Measurements from ENCODE around the gene ZNF358.

The ZNF358 gene

DNA sequence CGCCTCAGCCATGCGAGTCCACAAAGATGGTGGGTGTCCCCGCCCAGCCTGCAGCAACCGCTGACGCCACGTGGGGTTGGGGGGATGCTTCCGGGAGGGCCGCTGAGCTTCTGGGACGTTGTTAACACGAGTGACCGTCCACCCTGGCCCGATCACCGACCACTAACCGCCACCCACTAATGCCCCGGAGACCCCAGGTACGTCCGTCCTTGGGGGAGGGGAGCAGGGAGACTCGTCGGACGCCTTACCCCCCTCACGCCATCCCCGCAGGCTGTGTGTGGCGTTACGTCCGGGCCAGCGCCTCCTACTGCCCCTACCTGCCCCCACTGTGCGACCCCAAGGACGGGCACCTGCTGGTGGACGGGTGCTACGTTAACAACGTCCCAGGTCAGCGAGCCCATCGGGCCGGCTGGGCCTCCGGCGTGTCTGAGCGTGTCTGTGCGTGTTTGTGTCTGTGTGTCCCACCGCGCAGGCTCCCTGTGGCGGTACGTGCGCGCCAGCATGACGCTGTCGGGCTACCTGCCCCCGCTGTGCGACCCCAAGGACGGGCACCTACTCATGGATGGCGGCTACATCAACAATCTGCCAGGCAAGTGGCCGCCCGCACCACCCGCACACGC is 40.9 kb downstream of the ZNF358 start:
- no peak overlapping the region for H3K4me3 ChIP-seq (ENCODE audit: low read depth, low read length)
- TF ChIP-seq, protein P1, sequence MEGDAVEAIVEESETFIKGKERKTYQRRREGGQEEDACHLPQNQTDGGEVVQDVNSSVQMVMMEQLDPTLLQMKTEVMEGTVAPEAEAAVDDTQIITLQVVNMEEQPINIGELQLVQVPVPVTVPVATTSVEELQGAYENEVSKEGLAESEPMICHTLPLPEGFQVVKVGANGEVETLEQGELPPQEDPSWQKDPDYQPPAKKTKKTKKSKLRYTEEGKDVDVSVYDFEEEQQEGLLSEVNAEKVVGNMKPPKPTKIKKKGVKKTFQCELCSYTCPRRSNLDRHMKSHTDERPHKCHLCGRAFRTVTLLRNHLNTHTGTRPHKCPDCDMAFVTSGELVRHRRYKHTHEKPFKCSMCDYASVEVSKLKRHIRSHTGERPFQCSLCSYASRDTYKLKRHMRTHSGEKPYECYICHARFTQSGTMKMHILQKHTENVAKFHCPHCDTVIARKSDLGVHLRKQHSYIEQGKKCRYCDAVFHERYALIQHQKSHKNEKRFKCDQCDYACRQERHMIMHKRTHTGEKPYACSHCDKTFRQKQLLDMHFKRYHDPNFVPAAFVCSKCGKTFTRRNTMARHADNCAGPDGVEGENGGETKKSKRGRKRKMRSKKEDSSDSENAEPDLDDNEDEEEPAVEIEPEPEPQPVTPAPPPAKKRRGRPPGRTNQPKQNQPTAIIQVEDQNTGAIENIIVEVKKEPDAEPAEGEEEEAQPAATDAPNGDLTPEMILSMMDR (IDR thresholded peaks at IDR 0.05; ENCODE audit: insufficient read depth, low read depth, low read length, missing control alignments): no peak
- DNase-seq (ENCODE audit: low read depth): no peak

DNA sequence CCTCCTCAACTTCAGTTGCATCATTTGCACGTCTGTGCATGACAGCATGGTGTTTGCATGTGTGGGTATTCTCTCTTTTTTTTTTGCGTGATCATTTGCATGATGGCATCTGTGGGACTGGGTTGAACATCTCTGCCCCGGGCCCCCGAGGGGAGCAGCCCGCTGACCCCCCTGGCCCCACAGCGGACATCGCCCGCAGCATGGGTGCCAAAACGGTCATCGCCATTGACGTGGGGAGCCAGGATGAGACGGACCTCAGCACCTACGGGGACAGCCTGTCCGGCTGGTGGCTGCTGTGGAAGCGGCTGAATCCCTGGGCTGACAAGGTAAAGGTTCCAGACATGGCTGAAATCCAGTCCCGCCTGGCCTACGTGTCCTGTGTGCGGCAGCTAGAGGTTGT is 42.8 kb downstream of the ZNF358 start:
- no peak overlapping the region for H3K4me3 ChIP-seq (ENCODE audit: low read depth, low read length)
- no peak for DNase-seq (ENCODE audit: low read depth)
- TF ChIP-seq, protein P1 (IDR thresholded peaks at IDR 0.05; ENCODE audit: insufficient read depth, low read depth, low read length, missing control alignments): no peak

DNA sequence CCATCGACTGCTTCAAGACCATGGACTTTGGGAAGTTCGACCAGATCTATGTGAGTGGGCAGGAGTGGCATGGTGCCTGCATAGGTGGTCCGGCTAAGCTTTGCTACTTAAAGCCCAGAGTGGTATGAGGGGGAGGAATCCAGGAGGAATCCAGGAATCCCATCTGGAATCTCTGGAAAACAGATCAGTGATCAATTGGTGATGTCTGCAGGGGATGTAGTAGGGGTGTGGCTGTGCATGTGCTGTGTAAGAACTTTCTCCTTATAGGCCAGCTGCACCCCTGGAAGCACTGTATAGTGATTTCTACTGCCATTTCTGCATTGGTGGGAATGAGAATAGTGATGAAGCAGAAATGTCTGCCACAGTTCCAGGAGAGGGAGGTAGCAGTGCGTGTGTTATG is 43.2 kb downstream of the ZNF358 start:
- TF ChIP-seq, protein P1 (IDR thresholded peaks at IDR 0.05; ENCODE audit: insufficient read depth, low read depth, low read length, missing control alignments): no peak
- DNase-seq (ENCODE audit: low read depth): no peak

DNA sequence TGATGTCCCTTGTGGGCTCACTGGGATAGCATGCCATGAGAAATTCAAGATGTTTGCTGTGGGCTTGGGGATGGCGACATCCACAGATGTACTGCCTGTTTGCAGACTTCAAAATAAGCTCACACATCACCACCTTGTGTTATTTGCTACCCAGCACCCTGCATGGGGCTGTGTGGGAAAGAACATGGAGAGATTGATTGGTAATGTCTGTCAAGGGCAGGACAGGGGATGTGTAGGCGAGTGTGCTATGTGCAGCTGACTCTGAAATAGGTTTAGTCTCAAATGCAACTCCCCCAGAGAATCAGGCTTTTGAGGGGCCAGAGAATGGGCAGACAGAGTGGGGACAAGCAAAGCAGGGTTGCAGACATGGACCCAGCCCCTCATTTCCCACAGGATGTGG is 44.4 kb downstream of the ZNF358 start:
- no peak overlapping the region for H3K4me3 ChIP-seq (ENCODE audit: low read depth, low read length)
- DNase-seq (ENCODE audit: low read depth): no peak
- TF ChIP-seq, protein P1 (IDR thresholded peaks at IDR 0.05; ENCODE audit: insufficient read depth, low read depth, low read length, missing control alignments): no peak

More for the DNA sequence above, 43.2 kb downstream of the ZNF358 start:
- no peak overlapping the region for H3K4me3 ChIP-seq (ENCODE audit: low read depth, low read length)

DNA sequence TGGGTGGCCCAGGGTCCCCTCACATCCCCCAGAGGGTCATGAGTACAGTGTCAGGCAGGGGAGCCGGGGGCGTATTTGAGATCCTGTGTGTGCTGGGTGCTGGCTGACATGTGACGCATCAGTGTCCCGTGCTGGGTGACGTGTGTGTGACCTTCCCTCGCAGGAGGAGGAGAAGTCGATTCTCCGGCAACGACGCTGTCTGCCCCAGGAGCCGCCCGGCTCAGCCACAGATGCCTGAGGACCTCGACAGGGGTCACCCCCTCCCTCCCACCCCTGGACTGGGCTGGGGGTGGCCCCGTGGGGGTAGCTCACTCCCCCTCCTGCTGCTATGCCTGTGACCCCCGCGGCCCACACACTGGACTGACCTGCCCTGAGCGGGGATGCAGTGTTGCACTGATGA is 45.4 kb downstream of the ZNF358 start:
- no peak for DNase-seq (ENCODE audit: low read depth)

DNA sequence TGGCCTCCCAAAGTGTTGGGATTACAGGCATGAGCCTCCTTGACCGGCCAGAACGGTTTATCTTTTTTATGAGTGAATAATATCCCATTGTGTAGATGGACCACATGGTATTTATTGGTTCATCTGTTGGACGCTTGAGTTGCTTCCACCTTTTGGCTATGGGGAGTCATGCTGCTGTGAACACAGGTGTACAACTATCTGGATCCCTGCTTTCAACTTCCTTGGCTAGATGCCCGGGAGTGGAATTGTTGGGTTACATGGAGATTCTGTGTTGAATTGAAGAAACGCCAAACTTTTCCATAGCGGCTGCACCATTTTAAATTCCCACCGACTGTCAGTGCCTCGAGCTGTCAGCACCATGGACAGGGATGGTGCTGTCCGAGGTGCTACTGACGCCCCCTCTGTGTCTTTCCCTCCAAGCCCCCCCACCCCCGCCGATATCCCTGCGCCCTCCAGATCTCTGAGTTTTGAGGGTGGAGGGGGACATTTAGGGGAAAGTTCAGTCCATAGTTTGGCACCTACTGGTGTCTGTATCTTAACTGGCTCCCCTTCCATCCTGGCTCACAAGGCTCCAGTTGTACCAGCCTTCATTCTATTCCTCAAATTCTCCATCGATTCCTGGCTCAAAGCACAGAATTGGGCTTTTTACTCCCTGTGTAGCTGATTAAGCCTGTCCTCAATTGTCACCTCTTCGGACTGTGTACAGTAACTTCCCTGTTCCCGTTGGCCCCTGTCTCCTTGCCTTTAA is 46.9 kb downstream of the ZNF358 start:
- TF ChIP-seq, protein P1 (IDR thresholded peaks at IDR 0.05; ENCODE audit: insufficient read depth, low read depth, low read length, missing control alignments): no peak
- no peak overlapping the region for H3K4me3 ChIP-seq (ENCODE audit: low read depth, low read length)
- no peak for DNase-seq (ENCODE audit: low read depth)

More for the DNA sequence above, 45.4 kb downstream of the ZNF358 start:
- TF ChIP-seq, protein P1 (IDR thresholded peaks at IDR 0.05; ENCODE audit: insufficient read depth, low read depth, low read length, missing control alignments): no peak
- H3K4me3 ChIP-seq (ENCODE audit: low read depth, low read length): no peak overlapping the region
